ENCODE data around the gene PTPA. TPM values are rescaled to one million over a fixed set of nuclear protein-coding genes. Genes with fewer than 3 reads are reported as not detected.

Gene PTPA
- total and polyA plus RNA-seq, 11 donors = 96.0 to 212 (median 172) TPM

DNA sequence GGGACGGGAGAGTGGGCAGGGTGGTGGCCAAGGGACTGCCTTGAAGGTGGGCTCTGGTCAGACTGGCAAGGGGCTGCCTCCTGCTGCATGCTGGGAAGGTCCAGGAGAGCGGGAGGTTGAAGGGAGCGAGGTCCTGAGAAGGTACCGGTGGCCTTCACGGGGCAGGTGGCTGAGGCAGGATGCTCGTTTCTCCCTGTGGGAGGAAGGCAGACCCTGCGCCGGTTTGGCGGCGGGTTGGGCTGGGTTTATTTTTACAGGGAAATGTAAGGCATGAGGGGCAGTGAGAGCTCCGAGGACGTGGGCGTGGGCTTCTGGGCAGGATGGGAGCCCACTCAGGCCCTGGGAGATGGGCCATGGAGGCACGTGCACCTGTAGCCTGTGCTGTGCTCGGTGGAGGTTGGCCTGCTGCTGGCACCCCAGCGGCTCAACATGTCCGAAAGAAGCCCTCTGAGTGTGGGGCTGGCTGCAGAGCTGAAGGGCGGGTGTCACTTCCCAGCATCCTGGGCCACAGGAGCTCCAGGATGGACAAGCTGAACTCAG lies 39.5 kb downstream of the PTPA start:
- no peak overlapping the region for H3K4me3 ChIP-seq
- no peak for ATAC-seq
- H3K36me3 ChIP-seq = peaks cover 0 to 44% (median 22%) of the 10 kb centered on the region in 9 donors
- no peak for DNase-seq
- intact Hi-C loops (cut with DNase I) = no loop called here
- H3K27ac ChIP-seq = no peak overlapping the region
- TF ChIP-seq CTCF (IDR thresholded peaks at IDR 0.05) (no peak), POLR2A (IDR thresholded peaks at IDR 0.05) (no peak)
- H3K27me3 ChIP-seq = no peaks in the 10 kb centered on the region
- peaks cover 0 to 42% (median 26%) of the 10 kb centered on the region in 12 donors for H3K4me1 ChIP-seq
- 78 to 87% (median 85%) methylated on average over 18 of the region's 18 CpGs for WGBS, 4 donors
- H3K9me3 ChIP-seq = no peaks in the 10 kb centered on the region

DNA sequence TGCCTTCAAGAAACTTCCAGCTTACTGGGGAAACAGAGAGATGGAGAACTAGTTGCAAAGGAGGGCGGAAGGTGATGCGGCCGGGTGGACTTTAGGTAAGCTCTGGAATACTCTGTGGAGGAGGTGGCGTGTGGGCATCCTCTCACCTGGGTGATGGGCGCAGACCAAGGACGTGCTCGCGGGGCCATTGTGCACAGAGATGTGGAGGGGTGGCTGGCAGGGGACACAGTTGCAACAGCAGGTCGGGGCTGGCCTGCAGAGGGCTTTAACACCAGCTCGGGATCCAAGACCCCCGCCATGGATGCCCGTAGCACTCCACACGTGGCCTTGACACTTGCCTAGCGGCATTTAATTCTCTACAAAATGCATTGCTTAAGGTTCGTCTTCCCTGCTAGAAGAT lies 40.3 kb downstream of the PTPA start:
- DNase-seq (no peak), ATAC-seq (no peak)
- no peak overlapping the region for H3K27ac ChIP-seq
- H3K4me1 ChIP-seq = peaks cover 0 to 35% (median 19%) of the 10 kb centered on the region in 12 donors
- no peak overlapping the region for H3K4me3 ChIP-seq
- no peaks in the 10 kb centered on the region for H3K27me3 ChIP-seq
- WGBS, 4 donors = 84 to 93% (median 91%) methylated on average over 15 of the region's 15 CpGs
- TF ChIP-seq CTCF (IDR thresholded peaks at IDR 0.05) (no peak), POLR2A (IDR thresholded peaks at IDR 0.05) (no peak)
- no peaks in the 10 kb centered on the region for H3K9me3 ChIP-seq
- peaks cover 0 to 47% (median 22%) of the 10 kb centered on the region in 9 donors for H3K36me3 ChIP-seq
- intact Hi-C loops (cut with DNase I) = no loop called here

- H3K4me3 ChIP-seq = no peak overlapping the region
- ATAC-seq (no peak), DNase-seq (no peak)
- H3K9me3 ChIP-seq = no peaks in the 10 kb centered on the region
- intact Hi-C loops (cut with DNase I) = no loop called here
- no peaks in the 10 kb centered on the region for H3K27me3 ChIP-seq
- no peak overlapping the region for H3K27ac ChIP-seq
- peaks cover 0 to 5% (median 0%) of the 10 kb centered on the region in 12 donors for H3K4me1 ChIP-seq
- 89 to 95% (median 90%) methylated on average over 13 to 16 of the region's 16 CpGs for WGBS, 4 donors
- TF ChIP-seq POLR2A (IDR thresholded peaks at IDR 0.05) = no peak
- TF ChIP-seq CTCF (IDR thresholded peaks at IDR 0.05) = no peak
- H3K36me3 ChIP-seq = peaks cover 0 to 31% (median 10%) of the 10 kb centered on the region in 9 donors
These were observed 43.8 kb downstream of the PTPA start for GRCh38 chr9:129154866-129155477.

DNA sequence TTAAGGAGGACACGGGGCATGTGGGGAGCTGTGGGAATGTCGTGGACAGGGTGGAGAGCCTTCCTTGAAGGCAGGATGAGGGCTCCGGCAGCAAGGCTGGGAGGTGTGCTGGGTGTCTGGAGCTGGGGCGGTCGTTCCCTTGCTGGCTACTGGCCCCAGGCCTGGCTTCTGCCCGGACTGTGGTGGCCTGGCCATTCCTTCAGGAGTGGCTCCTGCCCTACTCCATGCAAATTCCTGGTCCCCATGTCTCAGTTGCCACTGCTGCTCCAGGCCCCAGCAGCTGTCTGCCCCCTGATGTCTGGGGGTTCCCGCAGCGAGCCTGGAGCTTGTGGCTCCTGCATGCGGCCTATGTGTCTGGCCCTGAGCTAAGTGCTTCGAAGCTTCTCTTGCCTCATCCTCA lies 44.9 kb downstream of the PTPA start:
- H3K36me3 ChIP-seq = peaks cover 0 to 26% (median 7%) of the 10 kb centered on the region in 9 donors
- ATAC-seq = no peak
- DNase-seq = no peak
- no peak for TF ChIP-seq CTCF (IDR thresholded peaks at IDR 0.05)
- TF ChIP-seq POLR2A (IDR thresholded peaks at IDR 0.05) = no peak
- H3K9me3 ChIP-seq = no peaks in the 10 kb centered on the region
- no peak overlapping the region for H3K4me3 ChIP-seq
- WGBS, 4 donors = 87 to 91% (median 89%) methylated on average over 10 of the region's 10 CpGs
- no peaks in the 10 kb centered on the region for H3K4me1 ChIP-seq
- H3K27ac ChIP-seq = no peak overlapping the region
- intact Hi-C loops (cut with DNase I) = no loop called here
- H3K27me3 ChIP-seq = no peaks in the 10 kb centered on the region

All from heart left ventricle (tissue), 16 donors.